ENCODE measurements around the gene TMA7B. TPM values are rescaled to one million over a fixed set of nuclear protein-coding genes. Genes with fewer than 3 reads are reported as not detected.

Gene TMA7B
- polyA plus RNA-seq, 1 donor, result 0.10 TPM

DNA sequence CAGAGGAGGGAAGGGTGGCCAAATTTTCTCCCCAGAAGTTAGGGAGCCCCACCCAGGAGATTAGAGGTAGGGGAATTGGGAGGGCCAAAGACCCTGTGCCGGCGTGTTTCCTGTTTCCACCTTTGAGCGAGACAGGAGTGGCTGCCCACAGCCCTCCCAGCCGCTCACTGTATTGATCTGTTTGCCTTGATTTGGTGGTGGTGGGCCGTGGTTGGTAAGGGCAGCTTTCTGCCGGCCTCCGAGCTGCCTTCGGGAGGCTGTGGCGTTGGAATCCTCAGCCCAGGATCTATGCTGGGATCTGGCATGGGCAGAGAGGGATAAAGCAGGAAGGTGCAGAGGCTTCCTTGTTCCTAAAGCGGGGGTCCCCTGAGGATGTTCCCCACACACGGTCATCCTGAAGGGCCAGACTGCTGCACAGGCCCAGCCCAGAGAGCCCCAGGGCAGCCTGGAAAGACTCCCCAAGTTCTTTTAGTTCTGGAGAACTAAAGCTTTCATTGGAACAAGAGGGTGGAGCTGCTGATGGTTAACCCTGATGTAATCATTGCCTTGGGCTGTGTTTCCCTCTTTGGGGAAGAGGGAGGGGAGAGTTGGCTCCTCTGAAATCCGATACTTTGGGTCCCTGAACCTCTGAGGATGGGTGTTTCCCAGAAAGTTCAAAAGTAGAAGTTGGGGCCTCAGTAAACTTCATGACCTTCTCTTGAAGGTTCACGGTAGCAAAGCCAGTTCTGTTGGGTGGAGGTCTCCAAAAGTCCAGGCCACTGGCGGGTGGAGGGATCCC, 41.8 kb downstream of the TMA7B start:
- no peak for DNase-seq (ENCODE audit: low read depth)

GRCh38 chr22:40002935-40003715, 42.9 kb downstream of the TMA7B start:
- DNase-seq (ENCODE audit: low read depth), result no peak

DNA sequence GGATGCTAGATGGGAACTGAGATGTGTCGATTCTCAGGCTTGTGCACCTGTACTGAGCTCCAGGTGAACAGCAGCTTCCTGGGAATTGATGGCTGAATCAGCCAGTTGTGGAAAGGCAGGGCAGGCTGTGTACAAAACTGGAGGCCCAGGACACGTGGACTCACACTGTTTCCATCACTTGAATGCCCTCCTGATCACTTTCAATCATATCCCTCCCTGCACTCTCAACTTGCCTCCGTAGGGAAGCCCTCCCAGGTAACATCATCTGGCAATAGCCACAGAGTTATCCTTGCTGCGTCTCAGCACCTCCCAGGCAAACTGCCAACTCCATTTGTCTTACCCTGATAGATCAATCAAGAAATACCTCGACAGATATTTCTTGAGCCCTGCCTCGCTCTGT, 44.6 kb downstream of the TMA7B start:
- DNase-seq (ENCODE audit: low read depth), result no peak

GRCh38 chr22:40006641-40007040, 46.4 kb downstream of the TMA7B start:
- no peak for DNase-seq (ENCODE audit: low read depth)

GRCh38 chr22:40007853-40008710, 47.9 kb downstream of the TMA7B start:
- no peak for DNase-seq (ENCODE audit: low read depth)

GRCh38 chr22:40008726-40009291, 48.6 kb downstream of the TMA7B start:
- DNase-seq (ENCODE audit: low read depth), result no peak

DNA sequence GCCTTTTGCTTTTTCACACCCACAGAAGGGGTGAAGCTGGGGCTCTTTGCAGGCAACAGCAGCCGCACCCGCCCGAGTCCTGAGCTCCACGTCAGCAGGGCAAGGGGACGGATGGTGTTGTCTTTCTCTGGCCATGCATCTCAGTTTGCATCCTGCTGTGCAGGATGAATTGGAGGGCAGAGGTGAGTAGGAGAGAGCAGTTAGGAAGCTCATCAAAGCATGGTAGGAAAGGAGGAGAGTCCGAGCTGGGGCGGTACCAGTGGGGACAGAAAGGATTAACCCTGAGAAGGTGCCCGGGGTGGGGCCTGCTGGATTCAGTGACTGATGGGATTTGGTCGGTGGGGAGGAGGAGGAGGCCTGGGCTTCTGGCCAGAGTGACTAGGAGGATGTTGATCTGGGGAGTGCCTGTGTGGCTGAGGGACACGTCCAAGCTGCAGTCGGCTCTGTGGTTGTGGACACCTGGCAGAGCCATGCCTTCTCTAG, 49.1 kb downstream of the TMA7B start:
- DNase-seq (ENCODE audit: low read depth), result no peak

GRCh38 chr22:40009951-40010671, 49.9 kb downstream of the TMA7B start:
- no peak for DNase-seq (ENCODE audit: low read depth)

GRCh38 chr22:40010746-40011145, 50.5 kb downstream of the TMA7B start:
- no peak for DNase-seq (ENCODE audit: low read depth)

Other genes starting within 250 kb of the TMA7B start
- not detected for gene ENTHD1, start 66.6 kb upstream of the TMA7B start, polyA plus RNA-seq (ENCODE audit: insufficient read length)
- gene GRAP2, start 59.3 kb upstream of the TMA7B start, polyA plus RNA-seq (ENCODE audit: insufficient read length), result 0.61 TPM
- 0.09 TPM for gene FAM83F, start 34.6 kb downstream of the TMA7B start, polyA plus RNA-seq (ENCODE audit: insufficient read length)
- gene TNRC6B, start 217.5 kb downstream of the TMA7B start, polyA plus RNA-seq (ENCODE audit: insufficient read length), result 9.4 TPM